Activated naive CD8-positive, alpha-beta T cell treated with anti-CD3 and anti-CD28 coated beads, Interleukin-2, amount 10 ng/mL, durations not matched to agents 7 days and 5 days (primary cell): ENCODE results near the gene C1orf74. TPM values are rescaled to one million over a fixed set of nuclear protein-coding genes. Genes with fewer than 3 reads are reported as not detected.

Experiments used
- ATAC-seq: fragments of 150-1000 bp; cut with Tn5 transposase; one replicate; pipeline ENCODE4 v1.10.0; 2021; ENCODE audit warnings: low read depth, moderate library complexity
- POLR2A ChIA-PET: fragments of 350-600 bp; sonication (Branson Sonifier 250); formaldehyde crosslinking; loops from one replicate; lab custom pipeline; 2021; ENCODE audit warnings: antibody characterized with exemption; lab: Charles Lee
- DNase-seq: peaks from one replicate; pipeline ENCODE4 v3.0.0; 2021
- H3K27ac Mint-ChIP-seq: one replicate; pipeline ENCODE4 v1.8.0; 2022; ENCODE audit warnings: mild to moderate bottlenecking, mixed read lengths
- H3K27me3 Mint-ChIP-seq: one replicate; pipeline ENCODE4 v1.8.0; 2022; ENCODE audit warnings: mild to moderate bottlenecking, moderate library complexity, mixed read lengths
- H3K36me3 Mint-ChIP-seq: one replicate; pipeline ENCODE4 v1.8.0; 2021; ENCODE audit warnings: mild to moderate bottlenecking, mixed read lengths
- H3K4me1 Mint-ChIP-seq: one replicate; pipeline ENCODE4 v1.8.0; 2021; ENCODE audit warnings: mixed read lengths
- H3K4me3 Mint-ChIP-seq: one replicate; pipeline ENCODE4 v1.8.0; 2022; ENCODE audit warnings: mild to moderate bottlenecking, moderate library complexity, mixed read lengths
- H3K9me3 Mint-ChIP-seq: one replicate; pipeline ENCODE4 v1.8.0; 2021; ENCODE audit warnings: mixed read lengths
- total RNA-seq, 2 experiments: library from RNA; stranded (reverse); gene quantifications; one replicate each; pipeline ENCODE4 v1.2.3, GENCODE V29; 2021

The C1orf74 gene
- total RNA-seq, 2 experiments from 2014 or later: 2.2 to 2.8 TPM

DNA sequence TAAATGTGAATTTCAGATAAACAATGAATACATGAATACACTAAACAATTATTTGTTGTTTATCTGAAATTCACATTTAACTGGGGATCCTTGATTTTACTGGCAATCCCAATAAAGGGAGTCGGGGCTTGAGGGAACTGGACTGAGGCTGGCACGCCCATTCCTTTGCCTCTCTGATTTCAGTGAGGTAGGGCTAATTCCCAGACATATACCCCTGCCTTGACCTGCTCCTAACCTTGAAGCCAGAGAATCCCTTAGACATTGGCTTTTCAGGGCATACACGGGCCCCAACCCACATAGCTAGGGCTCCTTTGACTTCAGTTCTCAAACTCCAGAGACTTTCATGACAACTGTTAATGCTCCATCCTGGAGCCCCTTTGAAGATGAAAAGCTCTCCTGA lies 32.6 kb upstream of the C1orf74 start:
- no peak for ATAC-seq
- no peaks in the 10 kb centered on the region for H3K4me1 Mint-ChIP-seq
- no peak overlapping the region for H3K4me3 Mint-ChIP-seq
- no peak for DNase-seq
- H3K9me3 Mint-ChIP-seq: no peaks in the 10 kb centered on the region
- POLR2A ChIA-PET: no interaction called here
- no peaks in the 10 kb centered on the region for H3K36me3 Mint-ChIP-seq
- H3K27me3 Mint-ChIP-seq: peaks cover 9% of the 10 kb centered on the region
- H3K27ac Mint-ChIP-seq: no peak overlapping the region

DNA sequence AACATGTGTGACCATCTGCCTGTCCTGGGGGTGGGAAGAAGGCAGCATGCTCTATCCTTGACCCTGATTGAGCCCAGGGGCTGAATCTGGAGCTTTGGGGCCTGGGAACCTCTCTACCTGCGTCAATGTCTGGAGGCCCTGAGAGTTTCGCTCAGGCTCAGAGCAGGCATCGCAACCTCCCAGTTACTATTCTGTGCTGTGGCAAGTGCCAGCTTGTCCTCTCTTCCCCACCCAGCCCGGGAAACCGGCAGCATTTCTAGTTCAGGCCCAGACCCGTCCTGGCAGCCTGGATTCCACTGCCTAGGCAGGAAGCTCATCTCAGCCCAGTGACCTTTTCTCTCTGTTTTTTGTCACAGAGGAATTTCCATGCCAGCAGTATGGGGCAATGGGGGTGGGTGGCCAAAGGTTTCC lies 31.6 kb upstream of the C1orf74 start:
- H3K36me3 Mint-ChIP-seq: no peaks in the 10 kb centered on the region
- ATAC-seq (no peak), DNase-seq (no peak)
- no peaks in the 10 kb centered on the region for H3K9me3 Mint-ChIP-seq
- no peaks in the 10 kb centered on the region for H3K4me1 Mint-ChIP-seq
- POLR2A ChIA-PET: no interaction called here
- H3K4me3 Mint-ChIP-seq: no peak overlapping the region
- peaks cover 4% of the 10 kb centered on the region for H3K27me3 Mint-ChIP-seq
- H3K27ac Mint-ChIP-seq: peak overlapping the region; percentile 59

DNA sequence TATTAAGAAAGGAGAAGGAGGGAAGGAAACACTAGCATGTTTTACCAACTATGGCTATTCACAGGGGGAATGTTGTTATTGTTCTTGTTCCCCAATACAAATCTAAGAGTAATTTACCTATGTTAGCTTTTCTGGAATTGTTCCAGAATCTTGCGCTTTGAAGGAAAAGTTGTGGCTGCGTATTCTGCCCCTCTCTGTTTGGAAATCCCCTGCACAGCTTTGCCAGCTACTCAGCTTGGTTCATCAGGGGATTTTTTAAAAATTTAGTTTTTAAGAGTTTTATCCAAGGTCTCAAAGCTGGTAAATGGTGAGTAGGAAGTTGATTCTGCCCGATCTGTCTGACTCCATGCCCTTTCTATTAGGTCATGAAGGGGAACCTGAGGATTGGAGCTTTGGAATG lies 31.1 kb upstream of the C1orf74 start:
- ATAC-seq: no peak
- Mint-ChIP-seq H3K27ac (no peak overlapping the region), H3K27me3 (peaks cover 7% of the 10 kb centered on the region), H3K4me3 (no peak overlapping the region), H3K36me3 (no peaks in the 10 kb centered on the region), H3K4me1 (no peaks in the 10 kb centered on the region), H3K9me3 (no peaks in the 10 kb centered on the region)
- POLR2A ChIA-PET: no interaction called here
- DNase-seq: no peak

DNA sequence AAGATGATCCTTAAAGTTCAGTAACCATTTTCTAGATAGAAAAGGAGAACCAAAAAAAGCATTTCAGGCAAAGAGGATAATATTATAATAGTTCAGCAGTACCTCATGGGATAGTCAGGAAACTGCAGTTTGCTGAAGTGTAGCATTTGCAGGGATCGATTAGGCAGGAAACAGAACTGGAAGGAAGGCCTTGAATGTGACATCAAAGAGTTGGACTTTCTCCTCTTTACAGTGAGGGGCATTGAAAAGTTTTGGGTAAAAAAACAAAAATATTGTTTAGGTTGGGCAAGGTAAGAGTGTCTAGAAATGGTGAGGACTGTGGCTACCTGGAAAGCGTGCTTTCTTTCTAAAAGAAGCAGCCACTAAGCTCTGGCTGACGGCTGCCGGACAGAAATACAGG lies 29.5 kb upstream of the C1orf74 start:
- DNase-seq (no peak), ATAC-seq (no peak)
- Mint-ChIP-seq H3K9me3 (no peaks in the 10 kb centered on the region), H3K27ac (no peak overlapping the region), H3K4me1 (no peaks in the 10 kb centered on the region), H3K27me3 (peaks cover 4% of the 10 kb centered on the region), H3K36me3 (no peaks in the 10 kb centered on the region), H3K4me3 (no peak overlapping the region)
- POLR2A ChIA-PET: no interaction called here

DNA sequence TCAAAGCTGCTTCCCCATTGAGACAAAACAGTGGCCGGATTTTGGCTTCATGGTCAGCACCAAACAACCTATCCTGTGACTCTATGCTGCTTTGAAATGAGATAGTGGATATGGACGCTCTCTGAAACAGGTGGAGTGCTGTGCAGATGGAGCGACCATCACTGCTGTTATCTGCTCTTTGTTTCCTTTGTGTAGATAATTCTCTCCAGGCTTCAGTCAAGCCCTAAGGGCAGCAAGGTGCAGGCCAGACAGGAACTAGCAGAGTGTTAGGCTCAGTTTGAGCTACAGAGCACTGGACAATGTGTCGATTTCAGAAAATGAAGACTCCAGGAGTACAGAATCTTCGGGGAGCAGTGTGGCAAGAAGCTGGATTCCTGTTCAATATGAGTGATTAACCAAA lies 26.4 kb upstream of the C1orf74 start:
- no peaks in the 10 kb centered on the region for H3K9me3 Mint-ChIP-seq
- H3K4me3 Mint-ChIP-seq: no peak overlapping the region
- no peak for ATAC-seq
- peaks cover 5% of the 10 kb centered on the region for H3K4me1 Mint-ChIP-seq
- H3K27me3 Mint-ChIP-seq: peaks cover 2% of the 10 kb centered on the region
- no peak for DNase-seq
- no peak overlapping the region for H3K27ac Mint-ChIP-seq
- POLR2A ChIA-PET: no interaction called here
- H3K36me3 Mint-ChIP-seq: no peaks in the 10 kb centered on the region

DNA sequence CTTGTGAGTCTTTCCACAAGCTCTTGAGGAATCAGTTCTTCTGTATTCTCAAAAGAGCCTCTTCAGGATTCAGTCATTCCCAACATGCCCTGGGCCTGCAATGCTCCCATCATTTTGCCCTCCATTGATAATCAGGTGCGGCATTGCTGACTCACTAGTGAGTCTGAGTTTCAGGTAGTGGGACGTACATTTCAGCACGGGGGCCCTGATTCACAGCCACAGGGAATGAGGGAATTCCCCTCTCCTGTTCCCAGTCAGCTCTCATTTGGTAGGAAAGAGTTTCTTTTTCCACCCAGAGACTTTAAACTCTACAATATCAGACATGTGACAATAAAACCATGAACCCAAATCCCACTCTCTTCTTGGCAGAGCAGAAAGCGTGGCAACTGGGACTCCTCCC lies 25.3 kb upstream of the C1orf74 start:
- DNase-seq (no peak), ATAC-seq (no peak)
- Mint-ChIP-seq H3K27me3 (peaks cover 2% of the 10 kb centered on the region), H3K9me3 (no peaks in the 10 kb centered on the region), H3K4me3 (no peak overlapping the region), H3K27ac (no peak overlapping the region), H3K36me3 (no peaks in the 10 kb centered on the region), H3K4me1 (peaks cover 7% of the 10 kb centered on the region)
- POLR2A ChIA-PET: no interaction called here

DNA sequence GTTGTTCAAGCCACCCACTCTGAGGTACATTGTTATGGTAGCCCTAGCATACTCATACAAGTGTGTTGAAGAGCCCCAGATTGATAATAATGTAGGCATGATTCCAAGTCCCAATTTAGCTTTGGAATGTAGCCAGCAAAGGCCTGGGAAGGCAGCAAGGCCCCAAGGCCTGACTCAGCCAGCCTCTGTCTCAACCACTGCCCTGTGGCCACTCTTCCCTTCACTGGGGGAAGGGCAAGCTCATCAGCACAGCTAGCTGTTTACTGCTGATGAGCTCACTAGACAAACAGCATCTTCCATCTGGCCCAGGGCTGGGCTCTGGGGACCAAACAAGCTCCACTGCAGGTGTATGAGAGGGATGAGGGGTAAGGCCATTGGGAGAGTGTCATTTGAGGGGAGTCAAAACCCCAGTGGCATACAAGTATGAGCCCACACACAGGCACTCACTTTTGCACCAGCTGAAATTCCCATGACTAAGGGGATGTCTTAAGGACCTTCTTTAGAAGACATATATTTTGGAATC lies 23.8 kb upstream of the C1orf74 start:
- Mint-ChIP-seq H3K36me3 (no peaks in the 10 kb centered on the region), H3K27ac (no peak overlapping the region), H3K4me1 (peaks cover 7% of the 10 kb centered on the region), H3K27me3 (peaks cover 2% of the 10 kb centered on the region), H3K4me3 (no peak overlapping the region), H3K9me3 (no peaks in the 10 kb centered on the region)
- ATAC-seq: no peak
- DNase-seq: no peak
- POLR2A ChIA-PET: no interaction called here

DNA sequence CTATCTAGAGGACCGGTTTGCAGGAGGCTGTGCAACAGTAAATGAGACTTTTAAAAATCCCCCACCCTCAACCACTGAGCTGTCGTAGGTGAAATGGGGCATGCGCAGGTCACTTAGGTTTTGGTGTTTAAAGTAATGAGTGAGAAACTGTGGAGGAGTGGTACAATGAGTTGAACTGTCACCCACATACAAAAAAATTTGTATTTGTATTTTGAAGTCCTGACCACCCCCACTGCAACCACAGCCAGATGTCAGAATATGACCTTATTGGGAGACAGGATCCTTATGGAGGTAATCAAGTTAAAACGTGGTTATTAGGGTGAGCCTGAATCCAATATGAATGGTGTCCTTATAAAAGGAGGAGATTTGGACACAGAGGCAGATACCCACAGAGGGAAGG lies 23.1 kb upstream of the C1orf74 start:
- Mint-ChIP-seq H3K9me3 (no peaks in the 10 kb centered on the region), H3K4me1 (peaks cover 7% of the 10 kb centered on the region), H3K27ac (no peak overlapping the region), H3K4me3 (no peak overlapping the region), H3K27me3 (peaks cover 2% of the 10 kb centered on the region), H3K36me3 (no peaks in the 10 kb centered on the region)
- DNase-seq (no peak), ATAC-seq (no peak)
- POLR2A ChIA-PET: interaction anchor here (2.0 kb wide), 1 partner anchor 39 kb away, joined by 14 read pairs; no protein-coding TSS in a partner anchor

DNA sequence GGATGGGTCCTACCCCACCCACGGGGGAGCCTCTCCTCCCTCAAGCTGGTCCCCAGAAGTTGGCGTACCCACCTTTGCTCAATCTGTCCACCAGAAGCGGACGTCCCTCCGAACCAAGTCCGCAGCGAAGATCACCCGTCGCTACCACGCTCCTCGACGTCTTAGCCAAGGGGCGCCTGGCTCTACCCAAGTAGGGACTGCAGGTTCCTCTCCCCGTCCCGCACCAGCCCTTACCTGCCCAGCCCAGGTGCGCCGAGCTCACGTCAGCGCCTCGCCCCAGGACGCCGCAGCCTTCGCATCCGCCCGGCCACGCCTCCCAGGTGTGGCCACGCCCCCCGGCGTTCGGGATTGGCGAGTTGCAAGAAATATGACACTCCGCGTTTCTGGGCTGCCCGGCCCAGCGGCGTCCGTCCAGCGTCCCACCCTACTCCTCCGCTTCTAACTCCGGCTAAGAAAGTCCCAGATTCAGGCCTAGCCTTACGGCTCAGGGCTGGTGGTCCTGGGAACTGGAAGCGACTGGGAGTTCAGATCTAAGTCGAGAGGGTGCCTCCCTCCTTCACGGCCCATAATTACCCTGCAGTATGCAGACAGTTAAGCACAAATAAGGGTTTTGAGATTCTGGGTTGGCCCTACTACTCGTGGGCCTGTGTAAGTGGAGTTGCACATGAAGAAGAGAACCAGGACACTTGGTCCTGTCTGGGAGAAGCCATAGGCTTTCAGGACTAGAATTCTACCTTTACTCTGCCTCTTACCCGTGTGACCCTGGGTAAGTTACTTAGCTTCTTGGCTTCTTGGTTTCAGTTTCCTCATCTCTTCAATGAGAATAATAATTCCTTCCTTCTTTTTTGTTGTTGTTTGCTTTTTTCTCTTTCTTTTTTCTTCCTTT lies 21.8 kb upstream of the C1orf74 start, which contains the start of gene IRF6:
Gene IRF6, minus strand, starts transcription at position 268 of the 886 bp plus-strand sequence. CDS start 4,729 bp downstream, outside the sequence.
- ATAC-seq (peak; percentile 84), DNase-seq (peak; percentile 82)
- no peaks in the 10 kb centered on the region for H3K36me3 Mint-ChIP-seq
- POLR2A ChIA-PET: interaction anchor here (0.6 to 2.0 kb wide), 5 partner anchors 19 to 117 kb away, joined by 3 to 14 read pairs (median 4); partner anchors contain the start of gene UTP25
- H3K27me3 Mint-ChIP-seq: peaks cover 2% of the 10 kb centered on the region
- peak within 1 kb of the TSS; percentile 91 for H3K4me3 Mint-ChIP-seq
- H3K27ac Mint-ChIP-seq: peak within 1 kb of the TSS; percentile 91
- no peaks in the 10 kb centered on the region for H3K9me3 Mint-ChIP-seq
- H3K4me1 Mint-ChIP-seq: peaks cover 7% of the 10 kb centered on the region

DNA sequence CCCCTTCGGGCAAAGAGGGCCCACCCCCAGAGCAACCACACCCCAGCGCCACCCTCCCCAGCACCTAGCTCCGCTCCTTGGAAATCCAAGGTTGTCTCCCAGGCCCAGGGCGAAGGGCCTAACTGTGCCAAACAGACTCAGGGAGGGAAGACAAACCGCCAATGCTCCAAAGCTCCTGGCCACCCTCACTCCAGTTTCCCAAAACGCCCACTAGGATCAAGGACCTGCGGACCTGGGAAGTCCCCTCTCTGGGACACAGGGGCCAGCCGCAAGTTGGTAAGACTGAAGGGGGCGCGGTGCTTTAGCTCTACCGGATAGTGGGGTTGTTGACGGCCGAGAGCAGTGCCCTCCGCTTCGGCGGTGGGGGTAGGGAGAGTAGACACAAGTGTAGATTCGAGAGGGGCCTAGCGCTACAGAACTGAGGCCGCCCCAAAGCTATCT lies 21.0 kb upstream of the C1orf74 start:
- POLR2A ChIA-PET: interaction anchor here (1.4 to 2.0 kb wide), 3 partner anchors 18 to 37 kb away, joined by 4 to 14 read pairs (median 7); no protein-coding TSS in a partner anchor
- H3K27ac Mint-ChIP-seq: peak overlapping the region; percentile 91
- H3K4me1 Mint-ChIP-seq: peaks cover 7% of the 10 kb centered on the region
- no peaks in the 10 kb centered on the region for H3K36me3 Mint-ChIP-seq
- no peak for DNase-seq
- H3K9me3 Mint-ChIP-seq: no peaks in the 10 kb centered on the region
- no peaks in the 10 kb centered on the region for H3K27me3 Mint-ChIP-seq
- ATAC-seq: no peak
- H3K4me3 Mint-ChIP-seq: peak overlapping the region; percentile 91

DNA sequence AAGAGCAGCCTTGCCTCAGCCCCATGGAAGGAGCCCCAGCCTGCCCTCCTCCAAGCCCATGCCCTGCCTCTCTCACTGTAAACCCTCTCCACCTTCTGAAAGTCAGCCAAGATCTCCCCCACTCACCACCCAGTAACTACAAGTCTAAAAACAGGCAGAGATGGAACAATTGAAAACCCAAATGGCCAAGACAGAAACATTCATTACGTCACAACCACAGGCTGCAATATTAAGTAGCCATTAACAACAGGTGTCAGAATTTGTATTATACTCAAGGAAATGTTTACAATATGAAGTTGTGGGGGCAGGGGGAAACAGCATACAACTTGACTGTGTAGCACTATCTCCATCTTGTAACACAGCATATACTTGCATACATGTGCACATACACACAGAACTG lies 19.2 kb upstream of the C1orf74 start:
- ATAC-seq: no peak
- DNase-seq: no peak
- Mint-ChIP-seq H3K36me3 (no peaks in the 10 kb centered on the region), H3K27me3 (no peaks in the 10 kb centered on the region), H3K4me1 (peaks cover 7% of the 10 kb centered on the region), H3K4me3 (no peak overlapping the region), H3K9me3 (no peaks in the 10 kb centered on the region), H3K27ac (no peak overlapping the region)
- POLR2A ChIA-PET: no interaction called here

DNA sequence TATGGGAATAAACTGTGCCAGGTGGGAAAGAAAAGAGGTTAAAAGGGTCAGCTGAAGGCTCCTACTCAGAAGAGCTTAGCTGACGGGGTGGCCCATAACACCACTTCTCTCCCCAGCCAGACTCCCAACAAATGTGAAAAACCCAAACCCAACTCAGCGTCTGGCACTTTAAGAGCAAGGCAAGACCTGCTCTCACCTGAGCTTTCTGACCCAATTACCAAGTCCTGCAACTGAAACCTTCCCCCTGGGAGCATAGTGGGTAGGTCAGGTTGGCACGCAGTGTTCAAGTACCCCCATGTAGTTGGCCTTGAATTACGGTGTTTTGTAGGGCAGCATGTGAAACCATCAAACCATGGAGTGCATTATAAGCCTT lies 18.4 kb upstream of the C1orf74 start:
- no peaks in the 10 kb centered on the region for H3K9me3 Mint-ChIP-seq
- H3K27me3 Mint-ChIP-seq: no peaks in the 10 kb centered on the region
- ATAC-seq: no peak
- no peak overlapping the region for H3K4me3 Mint-ChIP-seq
- no peak for DNase-seq
- H3K27ac Mint-ChIP-seq: no peak overlapping the region
- H3K4me1 Mint-ChIP-seq: peaks cover 7% of the 10 kb centered on the region
- POLR2A ChIA-PET: no interaction called here
- no peaks in the 10 kb centered on the region for H3K36me3 Mint-ChIP-seq

DNA sequence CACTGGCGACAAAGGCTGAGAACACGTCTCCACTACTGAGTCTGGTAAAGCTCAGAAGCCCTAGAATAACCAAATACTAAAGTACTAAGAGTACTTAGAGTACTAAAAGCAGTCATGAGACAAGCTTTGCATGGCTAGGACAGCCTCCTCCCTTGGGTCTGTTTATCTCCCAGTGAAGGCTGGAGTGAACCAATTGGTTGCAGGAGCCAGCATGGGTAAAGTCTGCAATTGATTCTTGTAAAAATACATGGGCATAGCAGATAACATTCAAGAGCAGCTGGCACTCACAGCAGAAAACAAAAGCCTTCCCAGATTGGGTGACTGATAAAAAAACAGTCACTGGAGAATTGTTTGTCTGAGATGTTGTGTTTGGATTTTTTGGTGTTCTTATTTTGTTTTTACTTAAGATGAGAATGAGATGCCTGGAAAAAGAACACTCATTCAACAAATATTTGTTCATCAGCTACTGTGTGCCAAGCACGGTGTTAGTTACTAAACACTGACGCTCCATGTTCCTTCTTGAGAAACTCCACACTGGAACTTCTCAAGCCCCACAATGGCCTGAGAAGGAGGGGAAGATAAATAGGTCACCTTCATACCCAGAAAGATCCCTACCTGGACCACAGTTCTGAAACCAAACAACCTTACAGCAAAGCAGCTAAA lies 17.9 kb upstream of the C1orf74 start:
- POLR2A ChIA-PET: no interaction called here
- no peak for ATAC-seq

More for the DNA sequence above, 17.9 kb upstream of the C1orf74 start:
- H3K4me3 Mint-ChIP-seq: no peak overlapping the region
- no peaks in the 10 kb centered on the region for H3K9me3 Mint-ChIP-seq
- no peaks in the 10 kb centered on the region for H3K27me3 Mint-ChIP-seq
- H3K36me3 Mint-ChIP-seq: no peaks in the 10 kb centered on the region
- no peak overlapping the region for H3K27ac Mint-ChIP-seq
- no peak for DNase-seq
- peaks cover 7% of the 10 kb centered on the region for H3K4me1 Mint-ChIP-seq
